GM23248 (cell line): ENCODE results near the gene SPNS1.

Experiments used
- EZH2 ChIP-seq: fragments of 200-600 bp; sonication (generic); IDR thresholded peaks from 2 replicates; pipeline ENCODE4 v1.6.1; 2018; ENCODE audit warnings: antibody characterized with exemption, mild to moderate bottlenecking; ENCODE audit not compliant: insufficient read depth, poor library complexity, severe bottlenecking
- EZH2phosphoT487 ChIP-seq: fragments of 200-600 bp; sonication (generic); IDR thresholded peaks from 2 replicates; pipeline ENCODE4 v1.6.1; 2018; ENCODE audit warnings: antibody characterized with exemption, moderate library complexity, mild to moderate bottlenecking, low read depth; ENCODE audit not compliant: insufficient read depth

GRCh38 chr16:28925386-28926228 is 49.0 kb upstream of the SPNS1 start:
- TF ChIP-seq EZH2phosphoT487 (no peak), EZH2 (no peak)
